ENCODE data around the gene IL1RL1.

IL1RL1 gene

DNA sequence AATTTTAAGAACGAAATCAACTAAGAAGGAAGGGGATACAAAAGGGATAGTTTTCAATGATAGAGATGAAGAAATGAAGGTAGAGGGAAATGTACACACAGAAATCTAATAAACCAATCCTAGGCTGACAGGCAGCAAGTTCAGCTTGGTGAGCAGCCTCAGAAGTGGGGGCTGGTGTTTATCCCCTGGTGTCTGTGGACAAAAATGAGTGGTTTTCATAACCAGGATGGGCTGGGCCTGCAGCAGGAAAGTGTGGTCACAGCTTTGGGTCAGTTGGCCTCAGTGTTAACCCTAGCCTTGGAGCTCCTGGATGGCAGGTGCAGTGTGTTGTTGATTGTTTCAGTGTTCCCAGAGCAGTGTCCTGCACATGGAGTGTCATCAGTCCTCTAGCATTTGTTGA is 58.5 kb downstream of the IL1RL1 start:
- no peak for DNase-seq (ENCODE audit: low spot score)

DNA sequence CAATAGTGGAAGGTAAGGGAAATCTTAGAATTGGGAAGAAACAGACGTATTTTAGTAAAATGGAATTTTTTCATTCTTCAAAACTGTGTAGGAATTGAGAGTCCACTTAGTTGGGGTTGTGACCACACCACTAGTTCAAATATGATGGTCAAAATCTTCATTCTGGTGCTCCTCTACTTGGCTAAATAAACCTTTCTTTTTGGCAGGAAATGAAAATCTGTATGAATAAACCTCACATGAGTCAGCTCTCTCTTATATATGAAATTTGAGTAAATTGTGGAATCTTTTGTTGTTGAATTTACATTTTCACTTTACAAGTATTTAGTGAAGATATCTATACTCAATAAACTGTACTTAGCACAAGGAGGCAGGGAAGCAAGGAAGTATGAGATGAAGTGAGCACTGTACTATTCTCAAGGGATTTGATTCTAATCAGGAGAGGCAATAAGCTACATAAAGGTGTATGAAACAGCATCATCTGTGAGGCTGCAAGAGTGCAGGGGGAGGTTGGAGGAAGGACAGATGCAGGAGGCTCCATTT is 64.8 kb downstream of the IL1RL1 start:
- DNase-seq (ENCODE audit: low spot score), result no peak

DNA sequence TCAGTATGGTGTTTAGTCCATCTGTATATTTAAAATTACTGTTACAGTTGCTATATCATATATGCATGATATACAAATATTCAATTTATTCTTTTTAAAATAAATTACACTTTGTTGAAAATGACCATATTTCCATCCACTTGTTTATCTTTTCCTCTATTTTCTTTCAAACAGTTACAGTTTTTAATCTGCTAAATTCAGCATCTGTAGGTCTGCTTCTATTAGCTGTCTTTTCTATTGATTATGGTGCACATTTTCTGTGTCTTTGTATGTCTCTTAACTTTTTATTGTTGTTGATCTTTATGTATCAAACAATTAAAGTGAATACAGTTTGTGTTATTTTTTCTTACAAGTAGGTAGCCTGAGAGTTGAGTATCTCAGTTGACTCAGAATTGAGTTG is 72.4 kb downstream of the IL1RL1 start:
- DNase-seq (ENCODE audit: low spot score), result no peak

DNA sequence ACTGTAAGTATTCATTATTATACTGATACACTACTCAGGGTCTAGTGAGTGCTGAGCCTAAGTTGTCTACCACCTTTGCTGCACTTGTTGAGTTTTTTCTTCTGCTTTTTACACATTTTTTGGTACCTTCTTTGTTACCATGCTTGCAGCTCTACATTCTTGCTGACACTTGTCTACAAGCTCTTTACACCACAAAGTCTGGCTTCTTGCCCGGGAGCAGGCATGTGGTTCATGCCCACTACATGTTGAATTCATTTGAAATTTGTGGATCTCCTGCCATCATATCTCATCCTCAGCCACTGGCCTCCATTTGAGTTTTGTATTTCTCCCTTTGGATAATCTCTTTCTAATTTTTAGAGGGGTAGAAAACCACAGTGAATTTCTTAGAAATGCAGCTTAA is 74.2 kb downstream of the IL1RL1 start:
- DNase-seq (ENCODE audit: low spot score), result no peak

DNA sequence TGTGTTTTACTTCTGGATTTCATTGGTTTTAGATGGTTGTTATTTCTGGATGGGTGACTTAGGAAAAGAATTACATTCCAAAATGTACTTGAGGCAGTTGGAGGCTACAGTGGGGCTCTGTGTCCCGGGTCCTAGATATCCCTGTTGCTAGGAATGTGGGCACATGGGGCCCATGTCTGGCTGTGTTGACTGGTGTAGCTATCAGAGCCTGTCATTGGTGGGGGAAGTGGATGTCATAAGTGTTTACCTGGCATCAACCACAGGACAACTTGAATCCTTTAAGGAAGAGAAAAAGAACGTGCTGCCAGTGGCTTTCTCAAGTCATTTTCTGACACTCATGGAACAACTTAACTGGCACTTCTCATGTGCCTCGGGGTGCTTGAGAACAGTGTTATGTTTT is 74.6 kb downstream of the IL1RL1 start:
- DNase-seq (ENCODE audit: low spot score), result no peak

GRCh38 chr2:102386867-102387541 is 75.6 kb downstream of the IL1RL1 start:
- DNase-seq (ENCODE audit: low spot score), result no peak

DNA sequence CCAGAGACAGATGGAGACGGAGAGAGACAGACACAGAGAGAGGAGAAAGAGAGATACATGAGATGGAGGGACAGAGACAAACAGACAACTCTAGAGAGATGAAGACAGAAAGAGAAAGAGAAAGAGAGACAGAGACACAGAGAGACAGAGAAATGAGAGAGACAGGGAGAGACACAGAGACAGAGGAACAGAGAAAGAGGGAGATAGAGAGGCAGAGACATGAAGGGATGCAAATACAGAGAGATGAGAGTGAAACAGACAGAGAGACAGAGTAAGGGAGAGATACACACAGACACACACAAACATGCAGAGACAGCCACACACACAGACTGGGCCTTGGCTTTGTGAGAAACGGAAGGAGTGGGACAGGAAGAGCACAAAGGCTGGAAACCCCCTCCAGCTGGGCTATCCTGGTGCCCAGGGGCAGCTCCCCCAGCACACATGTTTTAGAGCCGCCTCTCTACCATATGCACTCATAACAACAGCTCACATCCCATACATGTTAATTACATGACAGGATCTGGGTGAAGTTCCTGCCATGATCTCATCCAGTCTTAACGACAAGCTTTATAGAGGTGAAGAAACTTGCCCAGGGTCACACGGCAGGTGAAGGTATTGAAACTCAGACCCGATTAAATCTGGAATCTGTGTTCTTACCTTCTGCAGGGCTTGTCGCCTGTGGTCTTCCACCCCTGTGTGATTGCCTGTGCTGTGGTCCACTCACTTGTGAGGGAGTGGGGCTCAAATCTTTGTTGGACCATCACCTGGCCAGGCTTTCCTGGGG is 76.6 kb downstream of the IL1RL1 start:
- DNase-seq (ENCODE audit: low spot score), result no peak

DNA sequence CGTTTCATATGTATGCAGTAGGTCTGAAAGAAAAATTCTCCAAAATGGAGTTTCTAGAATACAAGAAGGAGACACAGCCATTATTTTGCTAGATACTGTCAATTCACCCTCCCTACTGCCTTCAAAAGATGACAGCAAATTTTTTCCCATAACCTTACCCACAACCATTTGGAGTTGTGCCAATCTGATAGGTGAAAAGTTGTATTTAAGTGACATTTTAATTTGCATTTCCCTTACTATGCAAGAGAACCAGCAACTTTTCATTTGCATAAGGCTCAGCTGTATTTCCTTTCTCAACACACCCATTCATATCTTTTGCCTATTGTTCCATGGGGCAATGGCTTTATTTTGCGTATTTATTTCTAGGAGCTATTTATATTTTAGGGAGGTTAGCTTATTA is 80.2 kb downstream of the IL1RL1 start:
- DNase-seq (ENCODE audit: low spot score), result no peak

DNA sequence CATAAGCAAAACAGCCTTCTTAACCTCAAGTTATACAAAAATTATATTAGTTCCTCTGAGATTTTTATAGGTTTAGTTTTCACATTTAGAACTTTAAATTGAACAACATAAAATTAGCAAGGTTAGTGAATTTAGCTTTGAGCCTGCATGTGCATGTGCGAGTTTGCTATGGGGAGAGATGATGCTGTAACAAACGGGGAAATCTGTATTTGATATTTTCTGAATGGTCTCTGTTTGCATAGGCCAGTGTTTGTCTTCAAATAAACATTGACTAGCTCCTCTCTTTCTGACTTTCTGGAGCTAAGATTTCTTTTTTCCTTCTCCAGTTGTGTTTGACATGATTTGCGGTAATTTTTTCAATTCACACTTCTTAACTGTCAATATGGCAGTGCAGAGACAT is 80.7 kb downstream of the IL1RL1 start:
- DNase-seq (ENCODE audit: low spot score), result no peak

DNA sequence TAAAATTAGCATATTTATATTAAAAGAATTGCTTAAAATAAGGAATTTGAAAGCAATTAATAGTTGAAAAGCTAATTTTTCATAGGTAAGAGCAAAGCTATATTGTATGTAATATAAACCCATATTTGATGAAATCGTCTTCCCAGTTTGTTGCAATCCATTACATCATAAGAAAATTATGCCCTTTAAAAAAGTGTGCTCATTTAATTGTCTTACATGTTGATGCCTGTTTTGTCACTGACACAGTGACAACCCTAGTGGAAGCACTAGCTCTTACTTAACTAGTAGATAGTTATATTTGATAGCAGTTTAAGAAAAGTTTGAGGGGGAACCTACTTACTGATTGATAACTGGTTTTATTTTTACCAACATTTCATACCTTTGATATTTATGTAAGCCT is 81.6 kb downstream of the IL1RL1 start:
- no peak for DNase-seq (ENCODE audit: low spot score)

- no peak for DNase-seq (ENCODE audit: low spot score)
Observed at GRCh38 chr2:102396012-102396411, 84.6 kb downstream of the IL1RL1 start.

DNA sequence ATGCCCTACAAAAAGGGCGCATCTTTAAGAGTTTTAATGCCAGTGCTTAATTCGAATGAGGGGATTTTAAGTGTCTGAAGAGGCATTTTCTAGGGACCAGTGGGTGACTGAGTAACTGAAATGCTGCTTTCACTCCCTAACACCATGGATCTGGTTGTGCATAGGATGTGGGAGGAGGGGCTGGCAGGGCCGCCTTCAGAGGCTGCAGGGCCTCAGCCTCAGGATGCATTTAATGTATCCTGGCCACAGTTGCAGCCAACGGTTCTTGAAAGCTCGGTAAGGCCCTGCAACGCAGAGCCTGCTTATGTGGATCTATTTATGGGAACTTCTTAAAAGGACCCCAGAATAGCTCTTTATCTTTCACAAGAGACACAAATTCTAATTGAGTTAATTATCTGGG is 85.8 kb downstream of the IL1RL1 start:
- peak; percentile 28 for DNase-seq (ENCODE audit: low spot score)

- no peak for DNase-seq (ENCODE audit: low spot score)
Observed at GRCh38 chr2:102399499-102400141, 88.3 kb downstream of the IL1RL1 start.

DNA sequence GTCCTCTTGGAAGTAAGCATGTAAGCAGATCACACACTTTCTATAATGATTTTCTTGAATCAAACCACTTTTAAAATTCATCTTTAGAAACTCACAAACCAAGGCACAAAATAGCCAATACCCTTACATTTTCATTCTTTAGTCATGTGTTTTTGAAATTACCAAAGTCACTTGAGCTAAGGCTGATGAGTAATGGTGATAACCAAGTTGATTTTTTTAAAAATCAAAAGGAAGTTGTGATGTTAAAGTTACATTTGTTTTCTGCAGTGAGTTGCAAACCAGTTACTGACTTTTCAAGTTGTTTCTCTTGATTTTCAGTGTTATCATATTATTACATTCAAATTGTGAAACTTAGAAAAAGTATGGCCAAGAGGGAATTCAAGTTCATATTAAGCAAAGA is 90.1 kb downstream of the IL1RL1 start:
- DNase-seq (ENCODE audit: low spot score), result no peak

All from iPS-NIHi11 (cell line).